OCI-M1 (cell line): ENCODE data around the gene ARHGAP24.

Experiments
- DNase-seq: peaks from one replicate; lab custom pipeline; 2025; lab: John Stamatoyannopoulos, UW

Gene ARHGAP24

GRCh38 chr4:85778632-85779131 is 303.7 kb downstream of the ARHGAP24 start:
- no peak for DNase-seq

- peak; percentile 21 for DNase-seq
Observed at GRCh38 chr4:85779165-85779564, 304.2 kb downstream of the ARHGAP24 start.

GRCh38 chr4:85780664-85781063 is 305.7 kb downstream of the ARHGAP24 start:
- DNase-seq: no peak

GRCh38 chr4:85783483-85783882 is 308.5 kb downstream of the ARHGAP24 start:
- no peak for DNase-seq

GRCh38 chr4:85783900-85784299 is 308.9 kb downstream of the ARHGAP24 start:
- DNase-seq: no peak

- no peak for DNase-seq
Observed at GRCh38 chr4:85784348-85784747, 309.4 kb downstream of the ARHGAP24 start.

GRCh38 chr4:85784947-85785346 is 310.0 kb downstream of the ARHGAP24 start:
- no peak for DNase-seq

- no peak for DNase-seq
Observed at GRCh38 chr4:85787133-85787532, 312.2 kb downstream of the ARHGAP24 start.

GRCh38 chr4:85788604-85789003 is 313.7 kb downstream of the ARHGAP24 start:
- no peak for DNase-seq

- no peak for DNase-seq
Observed at GRCh38 chr4:85789241-85789640, 314.3 kb downstream of the ARHGAP24 start.

GRCh38 chr4:85790582-85790981 is 315.6 kb downstream of the ARHGAP24 start:
- DNase-seq: no peak

GRCh38 chr4:85792376-85793232 is 317.7 kb downstream of the ARHGAP24 start:
- peak; percentile 39 for DNase-seq

GRCh38 chr4:85793233-85793585 is 318.3 kb downstream of the ARHGAP24 start:
- no peak for DNase-seq

GRCh38 chr4:85798012-85798770 is 323.2 kb downstream of the ARHGAP24 start:
- peak; percentile 78 for DNase-seq

GRCh38 chr4:85803856-85804255 is 328.9 kb downstream of the ARHGAP24 start:
- DNase-seq: no peak

- no peak for DNase-seq
Observed at GRCh38 chr4:85805891-85806290, 330.9 kb downstream of the ARHGAP24 start.

GRCh38 chr4:85806334-85806733 is 331.4 kb downstream of the ARHGAP24 start:
- DNase-seq: no peak

GRCh38 chr4:85807247-85807950 is 332.4 kb downstream of the ARHGAP24 start:
- DNase-seq: no peak

GRCh38 chr4:85808104-85808503 is 333.2 kb downstream of the ARHGAP24 start:
- DNase-seq: no peak

GRCh38 chr4:85808864-85809263 is 333.9 kb downstream of the ARHGAP24 start:
- no peak for DNase-seq

- no peak for DNase-seq
Observed at GRCh38 chr4:85812776-85813175, 337.8 kb downstream of the ARHGAP24 start.

GRCh38 chr4:85815796-85816459 is 341.0 kb downstream of the ARHGAP24 start:
- DNase-seq: no peak
